Upper lobe of right lung (tissue), 1 donor: Measurements from ENCODE around the gene NAP1L4. TPM values are rescaled to one million over a fixed set of nuclear protein-coding genes. Genes with fewer than 3 reads are reported as not detected.

ENCODE experiments used
- ATAC-seq: fragments of 200-7000 bp; cut with Tn5 transposase; one replicate; pipeline ENCODE4 v1.9.1; 2020; ENCODE audit warnings: mild to moderate bottlenecking, moderate library complexity
- DNase-seq: peaks from one replicate; pipeline ENCODE4 v3.0.0-alpha.2; 2020
- H3K27ac ChIP-seq: fragments of 200-600 bp; one replicate; pipeline ENCODE4 v1.8.0; 2022
- H3K27me3 ChIP-seq: fragments of 200-600 bp; one replicate; pipeline ENCODE4 v1.8.0; 2022; ENCODE audit warnings: mild to moderate bottlenecking
- H3K36me3 ChIP-seq: fragments of 200-600 bp; one replicate; pipeline ENCODE4 v1.8.0; 2022
- H3K4me1 ChIP-seq: fragments of 200-600 bp; one replicate; pipeline ENCODE4 v1.8.0; 2022
- H3K4me3 ChIP-seq: fragments of 200-600 bp; one replicate; pipeline ENCODE4 v1.8.0; 2022; ENCODE audit warnings: mild to moderate bottlenecking
- H3K9me3 ChIP-seq: fragments of 200-600 bp; one replicate; pipeline ENCODE4 v1.8.0; 2022
- CTCF ChIP-seq: fragments of 200-600 bp; IDR thresholded peaks from one replicate; pipeline ENCODE4 v1.8.0; 2022; ENCODE audit warnings: antibody characterized with exemption
- intact Hi-C: fragments of 100-400 bp; cut with DNase I; formaldehyde crosslinking; loops from one replicate; pipeline ENCODE4 v1.11.0; 2022
- total RNA-seq: library from RNA; stranded (reverse); fragmentation: NEBNext Ultra II Directional; extraction: Animal tissue kit (Norgen Biotek cat#: 25700); gene quantifications from one replicate; pipeline ENCODE4 v1.2.1, GENCODE V29; 2021
- donor health status: DM: no; HTN: yes; CAD: no; lungs with severe emphysema.

The NAP1L4 gene
- total RNA-seq, 1 donor from 2014 or later, result 92.7 TPM

GRCh38 chr11:2915473-2915872, 76.7 kb downstream of the NAP1L4 start:
- Histone ChIP-seq H3K9me3 (no peaks in the 10 kb centered on the region), H3K27ac (no peak overlapping the region), H3K27me3 (no peaks in the 10 kb centered on the region), H3K4me3 (no peak overlapping the region), H3K36me3 (no peaks in the 10 kb centered on the region), H3K4me1 (peaks cover 4% of the 10 kb centered on the region)
- intact Hi-C loops, result no loop called here
- ATAC-seq, result no peak
- DNase-seq, result no peak
- no peak for TF ChIP-seq CTCF

- TF ChIP-seq CTCF, result no peak
- Histone ChIP-seq H3K27me3 (no peaks in the 10 kb centered on the region), H3K27ac (no peak overlapping the region), H3K36me3 (no peaks in the 10 kb centered on the region), H3K4me3 (no peak overlapping the region), H3K4me1 (peaks cover 4% of the 10 kb centered on the region), H3K9me3 (no peaks in the 10 kb centered on the region)
- intact Hi-C loops, result no loop called here
- ATAC-seq (no peak), DNase-seq (peak; percentile 88)
Observed at GRCh38 chr11:2914455-2915195, 77.5 kb downstream of the NAP1L4 start.

GRCh38 chr11:2913776-2914175, 78.4 kb downstream of the NAP1L4 start:
- Histone ChIP-seq H3K27me3 (no peaks in the 10 kb centered on the region), H3K4me1 (peaks cover 4% of the 10 kb centered on the region), H3K9me3 (no peaks in the 10 kb centered on the region), H3K36me3 (no peaks in the 10 kb centered on the region), H3K27ac (no peak overlapping the region), H3K4me3 (no peak overlapping the region)
- DNase-seq (no peak), ATAC-seq (no peak)
- TF ChIP-seq CTCF, result no peak
- intact Hi-C loops, result no loop called here

- no peak for TF ChIP-seq CTCF
- ATAC-seq (peak; percentile 1), DNase-seq (no peak)
- peak overlapping the region; percentile 65 for H3K27ac ChIP-seq
- no peak overlapping the region for H3K4me3 ChIP-seq
- no peaks in the 10 kb centered on the region for H3K36me3 ChIP-seq
- H3K9me3 ChIP-seq, result no peaks in the 10 kb centered on the region
- H3K27me3 ChIP-seq, result no peaks in the 10 kb centered on the region
- intact Hi-C loops, result no loop called here
- peaks cover 4% of the 10 kb centered on the region for H3K4me1 ChIP-seq
Observed at GRCh38 chr11:2913019-2913431, 79.1 kb downstream of the NAP1L4 start.

GRCh38 chr11:2912498-2912897, 79.6 kb downstream of the NAP1L4 start:
- TF ChIP-seq CTCF, result no peak
- Histone ChIP-seq H3K27ac (peak overlapping the region; percentile 70), H3K36me3 (no peaks in the 10 kb centered on the region), H3K4me3 (no peak overlapping the region), H3K4me1 (peaks cover 4% of the 10 kb centered on the region), H3K27me3 (no peaks in the 10 kb centered on the region), H3K9me3 (no peaks in the 10 kb centered on the region)
- intact Hi-C loops, result no loop called here
- ATAC-seq (peak; percentile 92), DNase-seq (peak; percentile 95)
